SH-SY5Y (cell line): ENCODE results near the gene CCDC122.

Experiments
- GATA2 ChIP-seq: IDR thresholded peaks from 2 replicates; pipeline ENCODE4 v1.6.1; 2011; ENCODE audit warnings: mild to moderate bottlenecking, low read depth, low read length
- GATA3 ChIP-seq: IDR thresholded peaks from 2 replicates; pipeline ENCODE4 v1.6.1; 2011; ENCODE audit warnings: low read depth, mild to moderate bottlenecking, low read length, moderate library complexity

GRCh38 chr13:43877326-43877725, 2.2 kb downstream of the CCDC122 start:
- TF ChIP-seq GATA2 (no peak), GATA3 (no peak)
